CD8-positive, alpha-beta memory T cell (primary cell): Measurements from ENCODE around the gene RHOU. TPM values are rescaled to one million over a fixed set of nuclear protein-coding genes. Genes with fewer than 3 reads are reported as not detected.

Experiments used
- CTCF ChIA-PET: fragments of 350-600 bp; sonication (Branson Sonifier 250); formaldehyde crosslinking; loops from one replicate; lab custom pipeline; 2021; ENCODE audit warnings: antibody characterized with exemption; lab: Charles Lee
- POLR2A ChIA-PET: fragments of 350-600 bp; sonication (Branson Sonifier 250); formaldehyde crosslinking; loops from one replicate; lab custom pipeline; 2021; ENCODE audit warnings: antibody characterized with exemption; lab: Charles Lee
- DNase-seq, 5 donors: peaks; one replicate each; pipeline versions ENCODE4 v3.0.0 to v3.0.0-alpha.2; 2020 to 2022; ENCODE audit warnings: mixed read lengths in 1 of 5
- H3K27ac ChIP-seq: one replicate; pipeline ENCODE4 v1.7.0; 2013; ENCODE audit warnings: low read depth, mild to moderate bottlenecking, low read length, moderate library complexity
- H3K27me3 ChIP-seq: 2 replicates; pipeline ENCODE4 v1.7.0; 2013; ENCODE audit warnings: low read length, mild to moderate bottlenecking; ENCODE audit not compliant: insufficient read depth, poor library complexity, severe bottlenecking
- H3K36me3 ChIP-seq: 2 replicates; pipeline ENCODE4 v1.7.0; 2013; ENCODE audit warnings: mild to moderate bottlenecking, low read length, moderate library complexity; ENCODE audit not compliant: insufficient read depth
- H3K4me1 ChIP-seq: 2 replicates; pipeline ENCODE4 v1.7.0; 2013; ENCODE audit warnings: mild to moderate bottlenecking, low read length, moderate library complexity; ENCODE audit not compliant: insufficient read depth
- H3K4me3 ChIP-seq: 2 replicates; pipeline ENCODE4 v1.7.0; 2013; ENCODE audit warnings: mild to moderate bottlenecking, low read length
- H3K9me3 ChIP-seq: 2 replicates; pipeline ENCODE4 v1.7.0; 2013; ENCODE audit warnings: mild to moderate bottlenecking, low read length
- H3K27ac Mint-ChIP-seq, 8 donors: one replicate each; pipeline ENCODE4 v1.8.0; 2020 to 2021; ENCODE audit warnings: mixed read lengths in 8 of 8, mild to moderate bottlenecking in 6 of 8, inconsistent platforms in 3 of 8, moderate library complexity in 3 of 8
- H3K27me3 Mint-ChIP-seq, 2 donors: one replicate each; pipeline ENCODE4 v1.8.0; 2020 to 2021; ENCODE audit warnings: mixed read lengths in 2 of 2, mild to moderate bottlenecking in 1 of 2, moderate library complexity in 1 of 2
- H3K36me3 Mint-ChIP-seq, 3 donors: one replicate each; pipeline ENCODE4 v1.8.0; 2020 to 2021; ENCODE audit warnings: mixed read lengths in 3 of 3, inconsistent platforms in 1 of 3, mild to moderate bottlenecking in 1 of 3
- H3K4me1 Mint-ChIP-seq, 3 donors: one replicate each; pipeline ENCODE4 v1.8.0; 2020 to 2021; ENCODE audit warnings: mixed read lengths in 3 of 3, inconsistent platforms in 1 of 3, mild to moderate bottlenecking in 1 of 3
- H3K4me3 Mint-ChIP-seq, 7 donors: one replicate each; pipeline ENCODE4 v1.8.0; 2020 to 2021; ENCODE audit warnings: mixed read lengths in 7 of 7, mild to moderate bottlenecking in 6 of 7, moderate library complexity in 4 of 7, inconsistent platforms in 2 of 7
- H3K9me3 Mint-ChIP-seq, 5 donors: one replicate each; pipeline ENCODE4 v1.8.0; 2020 to 2022; ENCODE audit warnings: mixed read lengths in 5 of 5, mild to moderate bottlenecking in 3 of 5, moderate library complexity in 2 of 5, inconsistent platforms in 1 of 5
- polyA plus RNA-seq: library from polyadenylated mRNA; unstranded; fragments of 300-500 nt; fragmentation: Illumina TruSeq; gene quantifications from one replicate; pipeline ENCODE4 v1.2.3, GENCODE V29; 2021
- total RNA-seq, 2 experiments: library from RNA; stranded (reverse); gene quantifications; one replicate each; pipeline ENCODE4 v1.2.3, GENCODE V29; 2021

Gene RHOU
- total and polyA plus RNA-seq, 3 experiments from 2014 or later = 0.64 to 2.3 (median 0.88) TPM

DNA sequence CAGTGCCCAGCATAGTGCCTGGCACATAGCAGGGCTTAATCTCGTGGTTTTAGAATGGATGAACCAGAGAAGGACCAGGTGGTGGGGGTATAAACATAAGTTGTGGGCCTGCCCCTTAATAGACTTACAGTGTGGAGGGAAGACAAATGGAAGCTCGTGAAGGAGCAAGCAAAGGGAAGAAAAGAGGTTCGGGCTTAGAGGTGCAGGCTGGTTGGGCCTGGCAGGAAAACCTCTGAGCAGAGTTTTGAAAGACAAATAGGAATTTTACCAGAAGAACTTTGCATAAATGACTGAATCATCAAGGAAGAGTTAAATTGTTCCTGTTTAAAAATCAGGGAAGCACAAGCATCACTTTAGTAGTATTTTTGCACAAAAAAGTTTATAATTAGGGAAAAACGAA, 4.5 kb downstream of the RHOU start:
- peak overlapping the region in 6 of 8 donors; percentile 33 to 97 (median 82) for H3K27ac Mint-ChIP-seq
- H3K9me3 Mint-ChIP-seq = no peaks in the 10 kb centered on the region
- DNase-seq = no peak
- no peak overlapping the region for H3K4me3 ChIP-seq
- peaks cover 32 to 75% (median 35%) of the 10 kb centered on the region in 3 donors for H3K4me1 Mint-ChIP-seq
- H3K4me1 ChIP-seq = no peaks in the 10 kb centered on the region
- no peaks in the 10 kb centered on the region for H3K27me3 ChIP-seq
- H3K9me3 ChIP-seq = no peaks in the 10 kb centered on the region
- peaks cover 0 to 5% of the 10 kb centered on the region in 2 donors for H3K27me3 Mint-ChIP-seq
- H3K4me3 Mint-ChIP-seq = peak overlapping the region in 3 of 7 donors; percentile 17 to 74 (median 37)
- POLR2A ChIA-PET = no interaction called here
- CTCF ChIA-PET = no interaction called here
- peaks cover 11 to 25% (median 22%) of the 10 kb centered on the region in 3 donors for H3K36me3 Mint-ChIP-seq
- H3K27ac ChIP-seq = no peak overlapping the region
- H3K36me3 ChIP-seq = no peaks in the 10 kb centered on the region

DNA sequence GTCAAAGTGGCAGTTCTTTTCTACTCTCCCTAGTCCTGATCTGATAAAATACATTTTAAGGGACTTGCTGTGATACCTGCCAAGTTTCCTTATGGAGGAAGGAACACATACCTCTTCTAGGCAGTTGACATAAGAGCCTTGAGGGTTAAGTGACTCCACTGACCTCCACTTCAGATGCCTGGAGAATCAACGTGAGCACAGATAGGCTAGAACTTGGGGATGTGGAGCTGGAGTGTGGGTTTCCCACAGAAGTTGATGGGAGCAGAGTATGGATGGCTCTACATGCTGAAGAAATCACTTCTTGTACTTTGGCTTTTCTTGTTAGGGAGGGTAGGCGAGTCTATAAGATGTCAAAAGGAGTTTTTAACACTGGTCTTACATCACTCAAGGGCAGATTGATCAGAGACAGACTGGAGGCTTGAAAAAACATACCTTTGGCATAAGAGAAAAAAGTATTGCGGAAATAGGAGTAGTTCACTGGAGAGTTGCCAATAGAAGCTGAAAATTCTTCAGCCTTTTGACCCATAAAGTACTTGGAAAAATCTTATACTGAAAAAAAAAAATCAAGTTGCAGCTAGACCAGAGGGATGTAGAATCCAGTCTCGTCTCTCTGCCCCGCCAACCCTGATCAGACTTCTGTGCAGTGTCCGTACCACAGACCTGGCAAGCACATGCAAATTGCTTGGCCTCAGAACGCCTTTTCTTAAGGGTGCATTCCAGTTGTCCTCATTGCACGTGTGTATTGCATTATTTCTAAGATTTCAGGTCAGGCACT, 5.5 kb downstream of the RHOU start:
- ChIA-PET CTCF (interaction anchor here (1.6 kb wide), 1 partner anchor 486 kb away, joined by 3 read pairs; no protein-coding TSS in a partner anchor), POLR2A (no interaction called here)
- peaks cover 11 to 26% (median 22%) of the 10 kb centered on the region in 3 donors for H3K36me3 Mint-ChIP-seq
- DNase-seq = no peak
- H3K27me3 ChIP-seq = no peaks in the 10 kb centered on the region
- H3K27me3 Mint-ChIP-seq = peaks cover 0 to 5% of the 10 kb centered on the region in 2 donors
- H3K4me1 ChIP-seq = no peaks in the 10 kb centered on the region
- H3K4me3 Mint-ChIP-seq = peak overlapping the region in 1 of 7 donors; percentile 5
- H3K36me3 ChIP-seq = no peaks in the 10 kb centered on the region
- H3K4me3 ChIP-seq = no peak overlapping the region
- H3K9me3 Mint-ChIP-seq = no peaks in the 10 kb centered on the region
- H3K27ac Mint-ChIP-seq = peak overlapping the region in 6 of 8 donors; percentile 4 to 80 (median 50)
- H3K9me3 ChIP-seq = no peaks in the 10 kb centered on the region
- H3K27ac ChIP-seq = no peak overlapping the region
- peaks cover 32 to 75% (median 34%) of the 10 kb centered on the region in 3 donors for H3K4me1 Mint-ChIP-seq

GRCh38 chr1:228742281-228742860, 7.1 kb downstream of the RHOU start:
- H3K4me1 Mint-ChIP-seq = peaks cover 20 to 71% (median 24%) of the 10 kb centered on the region in 3 donors
- Histone ChIP-seq H3K9me3 (no peaks in the 10 kb centered on the region), H3K27me3 (no peaks in the 10 kb centered on the region), H3K27ac (no peak overlapping the region), H3K4me1 (no peaks in the 10 kb centered on the region), H3K4me3 (no peak overlapping the region), H3K36me3 (no peaks in the 10 kb centered on the region)
- ChIA-PET POLR2A (no interaction called here), CTCF (no interaction called here)
- peak overlapping the region in 1 of 7 donors; percentile 70 for H3K4me3 Mint-ChIP-seq
- H3K27ac Mint-ChIP-seq = peak overlapping the region in 3 of 8 donors; percentile 58 to 89 (median 81)
- no peaks in the 10 kb centered on the region for H3K9me3 Mint-ChIP-seq
- peaks cover 11 to 26% (median 20%) of the 10 kb centered on the region in 3 donors for H3K36me3 Mint-ChIP-seq
- no peak for DNase-seq
- peaks cover 0 to 3% of the 10 kb centered on the region in 2 donors for H3K27me3 Mint-ChIP-seq

- Histone ChIP-seq H3K9me3 (no peaks in the 10 kb centered on the region), H3K27ac (no peak overlapping the region), H3K4me1 (peaks cover 5% of the 10 kb centered on the region), H3K36me3 (no peaks in the 10 kb centered on the region), H3K27me3 (no peaks in the 10 kb centered on the region), H3K4me3 (no peak overlapping the region)
- POLR2A ChIA-PET = no interaction called here
- Mint-ChIP-seq H3K36me3 (peaks cover 11 to 24% (median 20%) of the 10 kb centered on the region in 3 donors), H3K4me1 (peaks cover 20 to 70% (median 25%) of the 10 kb centered on the region in 3 donors), H3K27ac (peak overlapping the region in 3 of 8 donors; percentile 71 to 89 (median 81)), H3K9me3 (no peaks in the 10 kb centered on the region), H3K4me3 (no peak overlapping the region), H3K27me3 (peaks cover 0 to 3% of the 10 kb centered on the region in 2 donors)
- CTCF ChIA-PET = no interaction called here
- DNase-seq = no peak
These were observed 8.1 kb downstream of the RHOU start for GRCh38 chr1:228743405-228743804.

GRCh38 chr1:228744356-228744755, 9.1 kb downstream of the RHOU start:
- ChIA-PET CTCF (no interaction called here), POLR2A (no interaction called here)
- no peak overlapping the region for H3K27ac ChIP-seq
- H3K9me3 Mint-ChIP-seq = no peaks in the 10 kb centered on the region
- H3K4me1 ChIP-seq = peaks cover 5% of the 10 kb centered on the region
- H3K4me3 ChIP-seq = no peak overlapping the region
- peaks cover 0 to 3% of the 10 kb centered on the region in 2 donors for H3K27me3 Mint-ChIP-seq
- H3K9me3 ChIP-seq = no peaks in the 10 kb centered on the region
- H3K4me1 Mint-ChIP-seq = peaks cover 24 to 67% (median 27%) of the 10 kb centered on the region in 3 donors
- no peaks in the 10 kb centered on the region for H3K27me3 ChIP-seq
- DNase-seq = no peak
- no peak overlapping the region for H3K4me3 Mint-ChIP-seq
- H3K36me3 Mint-ChIP-seq = peaks cover 11 to 21% (median 20%) of the 10 kb centered on the region in 3 donors
- H3K36me3 ChIP-seq = no peaks in the 10 kb centered on the region
- peak overlapping the region in 2 of 8 donors; percentile 20 to 21 for H3K27ac Mint-ChIP-seq

GRCh38 chr1:228744918-228745317, 9.6 kb downstream of the RHOU start:
- H3K9me3 Mint-ChIP-seq = no peaks in the 10 kb centered on the region
- no peak for DNase-seq
- H3K27ac Mint-ChIP-seq = peak overlapping the region in 2 of 8 donors; percentile 77 to 83
- H3K4me1 Mint-ChIP-seq = peaks cover 22 to 67% (median 22%) of the 10 kb centered on the region in 3 donors
- no peaks in the 10 kb centered on the region for H3K36me3 ChIP-seq
- no peak overlapping the region for H3K4me3 Mint-ChIP-seq
- CTCF ChIA-PET = no interaction called here
- peaks cover 5% of the 10 kb centered on the region for H3K4me1 ChIP-seq
- peaks cover 11 to 19% (median 19%) of the 10 kb centered on the region in 3 donors for H3K36me3 Mint-ChIP-seq
- no peak overlapping the region for H3K4me3 ChIP-seq
- H3K27ac ChIP-seq = no peak overlapping the region
- H3K27me3 ChIP-seq = no peaks in the 10 kb centered on the region
- H3K9me3 ChIP-seq = no peaks in the 10 kb centered on the region
- H3K27me3 Mint-ChIP-seq = peaks cover 0 to under 1% of the 10 kb centered on the region in 2 donors
- POLR2A ChIA-PET = no interaction called here

- H3K27ac Mint-ChIP-seq = peak overlapping the region in 1 of 8 donors; percentile 83
- peaks cover 11 to 19% (median 17%) of the 10 kb centered on the region in 3 donors for H3K36me3 Mint-ChIP-seq
- Histone ChIP-seq H3K27ac (no peak overlapping the region), H3K36me3 (no peaks in the 10 kb centered on the region), H3K4me3 (no peak overlapping the region), H3K4me1 (peaks cover 5% of the 10 kb centered on the region), H3K27me3 (no peaks in the 10 kb centered on the region), H3K9me3 (no peaks in the 10 kb centered on the region)
- DNase-seq = no peak
- H3K4me1 Mint-ChIP-seq = peaks cover 19 to 62% (median 21%) of the 10 kb centered on the region in 3 donors
- POLR2A ChIA-PET = no interaction called here
- no peaks in the 10 kb centered on the region for H3K9me3 Mint-ChIP-seq
- no peak overlapping the region for H3K4me3 Mint-ChIP-seq
- CTCF ChIA-PET = no interaction called here
- no peaks in the 10 kb centered on the region for H3K27me3 Mint-ChIP-seq
These were observed 10.2 kb downstream of the RHOU start for GRCh38 chr1:228745497-228745896.
